Brain microvascular endothelial cell (primary cell): ENCODE results near the gene LRRC8D.

Source experiments
- DNase-seq: peaks from one replicate; pipeline ENCODE4 v3.0.0-alpha.2; 2020
- H3K27ac ChIP-seq: fragments of 250-450 bp; sonication (Bioruptor Pico); 2 replicates; pipeline ENCODE4 v1.5.1; 2020; ENCODE audit warnings: mild to moderate bottlenecking, moderate library complexity
- H3K27me3 ChIP-seq: fragments of 250-450 bp; sonication (Bioruptor Pico); replicated peaks from 2 replicates; pipeline ENCODE4 v1.5.1; 2020; ENCODE audit warnings: mild to moderate bottlenecking
- H3K36me3 ChIP-seq: fragments of 250-450 bp; sonication (Bioruptor Pico); replicated peaks from 2 replicates; pipeline ENCODE4 v1.5.1; 2020; ENCODE audit warnings: mild to moderate bottlenecking
- H3K4me3 ChIP-seq: 2 replicates; pipeline ENCODE4 v1.5.1; 2011; ENCODE audit warnings: low read depth, mild to moderate bottlenecking, control low read depth, low read length, moderate library complexity
- in situ Hi-C: cut with HindIII; loops from 2 replicates; pipeline ENCODE4 v1.10.0; 2017; ENCODE audit warnings: low sequenced_read_pairs, low pct_ligation_motif_present
- TF ChIP-seq, protein P1 (sequence below): IDR thresholded peaks from 2 replicates; pipeline ENCODE4 v1.5.1; 2011; ENCODE audit warnings: low read depth, mild to moderate bottlenecking, moderate library complexity, low read length, control low read depth, inconsistent platforms; ENCODE audit errors: missing control alignments

The LRRC8D gene

DNA sequence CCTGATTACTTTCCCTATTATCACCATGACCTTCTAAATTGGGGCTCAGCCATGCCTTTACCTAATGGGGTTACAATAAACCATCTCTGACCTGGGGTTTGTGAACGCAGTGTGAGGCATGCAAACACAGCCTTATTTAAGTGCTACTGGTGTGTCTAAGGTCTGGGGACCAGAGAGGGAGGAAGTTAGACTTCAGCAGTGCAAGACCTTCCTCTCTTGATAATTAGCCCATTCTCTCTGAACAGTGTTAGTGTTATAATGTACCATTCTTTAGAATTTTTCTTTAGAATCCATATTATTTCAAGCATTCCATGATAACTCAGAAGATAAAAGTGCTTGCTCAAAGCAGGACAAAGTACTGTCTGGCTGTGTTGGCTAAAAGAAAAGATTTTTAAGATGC, 10.5 kb upstream of the LRRC8D start:
- H3K27ac ChIP-seq = no peak overlapping the region
- no peaks in the 10 kb centered on the region for H3K36me3 ChIP-seq
- no peak for DNase-seq
- H3K27me3 ChIP-seq = no peaks in the 10 kb centered on the region
- H3K4me3 ChIP-seq = no peak overlapping the region
- TF ChIP-seq, protein P1, sequence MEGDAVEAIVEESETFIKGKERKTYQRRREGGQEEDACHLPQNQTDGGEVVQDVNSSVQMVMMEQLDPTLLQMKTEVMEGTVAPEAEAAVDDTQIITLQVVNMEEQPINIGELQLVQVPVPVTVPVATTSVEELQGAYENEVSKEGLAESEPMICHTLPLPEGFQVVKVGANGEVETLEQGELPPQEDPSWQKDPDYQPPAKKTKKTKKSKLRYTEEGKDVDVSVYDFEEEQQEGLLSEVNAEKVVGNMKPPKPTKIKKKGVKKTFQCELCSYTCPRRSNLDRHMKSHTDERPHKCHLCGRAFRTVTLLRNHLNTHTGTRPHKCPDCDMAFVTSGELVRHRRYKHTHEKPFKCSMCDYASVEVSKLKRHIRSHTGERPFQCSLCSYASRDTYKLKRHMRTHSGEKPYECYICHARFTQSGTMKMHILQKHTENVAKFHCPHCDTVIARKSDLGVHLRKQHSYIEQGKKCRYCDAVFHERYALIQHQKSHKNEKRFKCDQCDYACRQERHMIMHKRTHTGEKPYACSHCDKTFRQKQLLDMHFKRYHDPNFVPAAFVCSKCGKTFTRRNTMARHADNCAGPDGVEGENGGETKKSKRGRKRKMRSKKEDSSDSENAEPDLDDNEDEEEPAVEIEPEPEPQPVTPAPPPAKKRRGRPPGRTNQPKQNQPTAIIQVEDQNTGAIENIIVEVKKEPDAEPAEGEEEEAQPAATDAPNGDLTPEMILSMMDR = no peak
- in situ Hi-C loops = loop anchor here (25.0 kb wide), 1 partner anchor 177 kb away; the partner anchor contains the start of gene ZNF326

DNA sequence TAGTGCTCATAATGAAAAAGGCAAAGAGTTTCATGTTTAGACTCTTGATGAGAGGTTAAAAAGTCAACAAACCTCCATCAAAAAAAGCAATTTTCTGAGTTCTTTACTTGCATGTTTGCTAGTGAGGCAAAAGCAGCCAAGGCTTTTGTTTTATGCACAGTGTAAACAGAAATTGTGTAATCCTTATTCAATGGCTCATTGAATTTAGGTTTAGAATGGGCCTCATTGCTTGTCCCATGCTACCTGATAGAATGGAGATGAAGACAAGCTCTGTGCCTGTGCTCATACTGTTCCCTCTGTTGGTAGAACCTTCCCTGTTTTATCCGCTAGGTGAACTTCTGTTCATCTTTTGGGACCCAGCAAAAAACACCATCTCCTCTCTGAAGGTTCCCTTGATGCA, 10.0 kb upstream of the LRRC8D start:
- H3K36me3 ChIP-seq = no peaks in the 10 kb centered on the region

DNA sequence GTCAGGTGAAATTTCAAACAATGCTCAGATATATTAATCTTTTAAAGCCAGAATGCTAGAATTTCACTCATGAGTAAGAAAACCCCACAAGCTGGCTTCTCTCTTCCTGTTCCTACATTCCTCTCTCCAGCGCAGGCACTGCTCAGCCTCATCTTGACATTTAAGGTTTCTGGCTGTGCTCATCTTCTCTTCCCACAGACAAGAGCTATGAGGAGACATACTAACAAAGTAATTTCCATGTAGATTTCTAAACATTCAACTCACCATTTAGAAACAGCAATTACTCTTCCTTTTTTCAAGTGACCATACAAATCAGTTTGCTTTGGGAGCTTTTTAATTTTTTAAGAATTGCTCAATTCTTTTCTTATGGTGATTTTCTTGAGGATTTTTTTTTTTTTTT, 7.8 kb upstream of the LRRC8D start:
- in situ Hi-C loops = loop anchor here (25.0 kb wide), 1 partner anchor 174 kb away; the partner anchor contains the start of gene ZNF326
- no peak for DNase-seq
- H3K4me3 ChIP-seq = no peak overlapping the region
- TF ChIP-seq, protein P1 = no peak
- H3K27ac ChIP-seq = no peak overlapping the region
- H3K36me3 ChIP-seq = no peaks in the 10 kb centered on the region
- H3K27me3 ChIP-seq = no peaks in the 10 kb centered on the region

More for the DNA sequence above, 10.0 kb upstream of the LRRC8D start:
- no peak for DNase-seq
- in situ Hi-C loops = loop anchor here (25.0 kb wide), 1 partner anchor 176 kb away; the partner anchor contains the start of gene ZNF326
- Histone ChIP-seq H3K4me3 (no peak overlapping the region), H3K27ac (no peak overlapping the region), H3K27me3 (no peaks in the 10 kb centered on the region)
- TF ChIP-seq, protein P1 = no peak

DNA sequence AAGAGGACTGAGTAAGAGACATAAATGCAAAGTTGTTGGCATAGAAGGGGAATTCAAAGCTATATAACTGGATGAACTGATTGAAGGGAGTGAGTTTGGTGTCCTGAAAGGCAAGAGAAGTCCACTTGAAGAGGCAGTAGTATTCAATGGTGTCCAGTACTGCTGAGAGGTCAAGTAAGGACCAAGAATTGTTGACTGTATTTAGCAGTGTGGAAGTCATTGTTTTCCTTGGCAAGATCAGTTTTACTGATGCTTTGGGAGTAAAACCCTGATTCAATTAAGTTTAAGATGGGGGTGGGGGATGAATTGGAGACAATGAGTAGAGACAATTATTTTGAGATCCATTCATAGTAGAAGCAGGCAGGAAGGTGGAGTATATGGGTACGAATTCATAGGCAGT, 5.8 kb upstream of the LRRC8D start:
- Histone ChIP-seq H3K4me3 (no peak overlapping the region), H3K36me3 (no peaks in the 10 kb centered on the region), H3K27ac (no peak overlapping the region), H3K27me3 (no peaks in the 10 kb centered on the region)
- TF ChIP-seq, protein P1 = no peak
- in situ Hi-C loops = loop anchor here (25.0 kb wide), 1 partner anchor 172 kb away; the partner anchor contains the start of gene ZNF326
- DNase-seq = no peak

DNA sequence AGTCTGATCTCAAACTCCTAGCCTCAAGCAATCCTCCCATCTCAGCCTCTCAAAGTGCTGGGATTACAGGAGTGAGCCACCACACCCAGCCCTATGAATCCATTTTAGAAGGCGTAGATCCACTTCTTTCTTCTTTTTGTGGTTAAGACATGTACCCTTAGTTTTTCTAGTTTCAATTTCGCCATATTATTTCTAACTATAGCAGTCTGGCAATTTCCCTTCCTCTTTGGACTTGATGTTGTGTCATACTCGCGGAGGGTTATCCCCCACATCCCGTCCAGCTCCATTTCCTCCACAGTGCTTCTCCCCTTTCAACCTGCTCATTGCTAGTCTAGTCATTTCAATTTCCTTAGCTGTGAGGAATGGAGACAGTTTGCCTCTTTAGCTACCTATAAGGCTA, 5.2 kb upstream of the LRRC8D start:
- H3K4me3 ChIP-seq = no peak overlapping the region
- TF ChIP-seq, protein P1 = no peak
- no peak overlapping the region for H3K27ac ChIP-seq
- in situ Hi-C loops = loop anchor here (25.0 kb wide), 1 partner anchor 172 kb away; the partner anchor contains the start of gene ZNF326
- DNase-seq = no peak
- no peaks in the 10 kb centered on the region for H3K27me3 ChIP-seq
- H3K36me3 ChIP-seq = no peaks in the 10 kb centered on the region

DNA sequence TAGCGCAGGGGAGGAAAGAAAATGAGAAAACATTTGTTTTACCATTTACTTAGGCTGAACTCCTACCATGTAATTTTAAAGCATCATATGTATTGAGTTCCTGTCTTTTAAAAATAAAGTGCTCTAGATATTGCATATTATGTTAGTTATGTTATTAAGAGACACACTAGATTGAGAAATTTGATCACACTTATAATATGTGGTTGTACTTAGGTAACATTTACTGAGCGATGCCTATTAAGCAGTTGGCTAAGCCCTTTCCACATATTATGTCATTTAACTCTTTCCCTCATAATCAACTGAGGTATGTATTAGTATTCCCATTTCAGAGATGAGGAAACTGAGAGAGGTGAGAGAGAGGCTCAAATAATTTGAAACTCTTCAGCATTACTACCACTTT, 4.5 kb upstream of the LRRC8D start:
- TF ChIP-seq, protein P1 = no peak
- H3K27me3 ChIP-seq = no peaks in the 10 kb centered on the region
- DNase-seq = no peak
- no peak overlapping the region for H3K4me3 ChIP-seq
- in situ Hi-C loops = loop anchor here (25.0 kb wide), 1 partner anchor 171 kb away; the partner anchor contains the start of gene ZNF326
- no peak overlapping the region for H3K27ac ChIP-seq
- no peaks in the 10 kb centered on the region for H3K36me3 ChIP-seq
